ENCODE results near the gene CLASP1. TPM values are rescaled to one million over a fixed set of nuclear protein-coding genes. Genes with fewer than 3 reads are reported as not detected.
A peak's percentile ranks its signal among the peaks of the same experiment; 100 is the strongest.

The CLASP1 gene
- total and polyA plus RNA-seq, 2 donors = 11.6 to 18.4 TPM

DNA sequence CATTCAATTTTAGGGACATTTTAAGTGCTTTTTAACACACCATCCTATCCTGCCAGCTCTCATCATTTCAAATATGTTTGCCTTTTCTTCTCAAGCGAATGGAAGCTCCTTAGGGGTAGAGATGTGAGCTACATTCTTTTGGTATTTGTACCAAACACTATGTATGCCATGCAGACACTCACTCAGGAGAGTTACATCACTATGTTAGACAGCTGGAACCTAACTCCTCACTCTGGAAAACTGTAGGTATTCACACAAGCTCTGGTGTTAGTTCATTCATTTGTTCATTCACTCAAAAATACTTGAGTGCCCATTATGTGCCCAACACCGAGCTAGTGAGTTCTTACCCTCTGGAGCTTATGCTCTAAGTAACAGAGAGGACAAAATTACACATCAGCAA is 144.9 kb downstream of the CLASP1 start:
- H3K9me3 ChIP-seq (ENCODE audit: control insufficient read depth in 2 of 2, insufficient read depth in 1 of 2, low read length in 1 of 2) = peaks cover 0 to 4% of the 10 kb centered on the region in 2 donors
- no peak for DNase-seq (ENCODE audit: low read depth in 6 of 9, low spot score in 9 of 9)
- WGBS = 96% methylated on average over 2 of the region's 2 CpGs
- no peaks in the 10 kb centered on the region for H3K4me1 ChIP-seq (ENCODE audit: control insufficient read depth in 2 of 2, insufficient read depth in 2 of 2, low read length in 2 of 2)
- H3K4me3 ChIP-seq (ENCODE audit: low read length in 2 of 2) = no peak overlapping the region
- H3K27ac ChIP-seq (ENCODE audit: low read depth in 1 of 2, low read length in 1 of 2) = peak overlapping the region in 1 of 2 donors; percentile 60
- H3K27me3 ChIP-seq (ENCODE audit: control insufficient read depth in 2 of 2, insufficient read depth in 1 of 2, low read length in 1 of 2) = no peaks in the 10 kb centered on the region
- peaks cover 17 to 32% of the 10 kb centered on the region in 2 donors for H3K36me3 ChIP-seq (ENCODE audit: control insufficient read depth in 2 of 2, insufficient read depth in 2 of 2, low read length in 1 of 2)

DNA sequence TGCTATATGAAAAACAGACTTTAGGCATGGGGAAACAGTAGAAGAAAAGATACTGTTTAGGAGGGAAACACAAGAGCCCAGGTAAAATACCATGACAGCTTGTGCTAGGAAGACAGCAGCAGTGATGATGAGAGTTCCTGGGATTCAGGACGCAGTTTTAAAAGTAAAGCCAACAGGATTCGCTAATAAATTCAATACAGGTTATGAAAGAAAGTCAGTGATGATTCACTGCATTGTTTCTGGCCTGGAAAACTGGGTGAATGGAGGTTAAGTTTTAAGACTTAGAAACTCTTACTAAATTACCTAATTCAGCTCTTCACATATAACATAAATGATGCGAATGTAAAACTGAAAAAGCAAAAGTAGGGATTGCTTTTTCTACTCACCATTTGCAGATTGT is 146.5 kb downstream of the CLASP1 start:
- no peaks in the 10 kb centered on the region for H3K9me3 ChIP-seq (ENCODE audit: control insufficient read depth in 2 of 2, insufficient read depth in 1 of 2, low read length in 1 of 2)
- WGBS = 96% methylated on average over 3 of the region's 3 CpGs
- no peaks in the 10 kb centered on the region for H3K27me3 ChIP-seq (ENCODE audit: control insufficient read depth in 2 of 2, insufficient read depth in 1 of 2, low read length in 1 of 2)
- no peak for DNase-seq (ENCODE audit: low read depth in 6 of 9, low spot score in 9 of 9)
- H3K4me3 ChIP-seq (ENCODE audit: low read length in 2 of 2) = no peak overlapping the region
- no peak overlapping the region for H3K27ac ChIP-seq (ENCODE audit: low read depth in 1 of 2, low read length in 1 of 2)
- peaks cover 14 to 36% of the 10 kb centered on the region in 2 donors for H3K36me3 ChIP-seq (ENCODE audit: control insufficient read depth in 2 of 2, insufficient read depth in 2 of 2, low read length in 1 of 2)
- H3K4me1 ChIP-seq (ENCODE audit: control insufficient read depth in 2 of 2, insufficient read depth in 2 of 2, low read length in 2 of 2) = no peaks in the 10 kb centered on the region

- DNase-seq (ENCODE audit: low read depth in 6 of 9, low spot score in 9 of 9) = no peak
- WGBS = 98% methylated on average over 5 of the region's 5 CpGs
- H3K4me1 ChIP-seq (ENCODE audit: control insufficient read depth in 2 of 2, insufficient read depth in 2 of 2, low read length in 2 of 2) = no peaks in the 10 kb centered on the region
- no peak overlapping the region for H3K4me3 ChIP-seq (ENCODE audit: low read length in 2 of 2)
- no peaks in the 10 kb centered on the region for H3K9me3 ChIP-seq (ENCODE audit: control insufficient read depth in 2 of 2, insufficient read depth in 1 of 2, low read length in 1 of 2)
- H3K27ac ChIP-seq (ENCODE audit: low read depth in 1 of 2, low read length in 1 of 2) = no peak overlapping the region
- no peaks in the 10 kb centered on the region for H3K27me3 ChIP-seq (ENCODE audit: control insufficient read depth in 2 of 2, insufficient read depth in 1 of 2, low read length in 1 of 2)
- H3K36me3 ChIP-seq (ENCODE audit: control insufficient read depth in 2 of 2, insufficient read depth in 2 of 2, low read length in 1 of 2) = peaks cover 14 to 36% of the 10 kb centered on the region in 2 donors
Observed at GRCh38 chr2:121502246-121502645, 147.0 kb downstream of the CLASP1 start.

DNA sequence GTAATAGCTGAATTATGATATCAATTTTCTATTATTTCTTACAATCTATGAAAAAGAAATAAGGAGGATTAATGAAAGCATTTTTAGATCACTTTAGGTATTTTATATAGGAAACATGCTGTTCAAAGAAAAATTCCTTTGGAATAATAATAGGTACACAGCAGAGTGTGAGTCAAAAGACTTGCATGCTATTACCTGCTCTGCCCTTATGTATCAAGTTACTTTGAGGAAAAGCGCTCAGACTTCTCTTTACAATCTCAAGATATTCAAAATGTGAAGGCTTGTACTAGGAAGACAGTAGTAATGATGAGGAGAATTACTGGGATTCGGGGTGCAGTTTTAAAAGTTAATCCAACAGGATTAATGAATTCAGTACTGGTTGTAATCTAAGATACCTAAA is 147.7 kb downstream of the CLASP1 start:
- H3K9me3 ChIP-seq (ENCODE audit: control insufficient read depth in 2 of 2, insufficient read depth in 1 of 2, low read length in 1 of 2) = no peaks in the 10 kb centered on the region
- H3K4me3 ChIP-seq (ENCODE audit: low read length in 2 of 2) = no peak overlapping the region
- 98% methylated on average over 2 of the region's 2 CpGs for WGBS
- no peaks in the 10 kb centered on the region for H3K27me3 ChIP-seq (ENCODE audit: control insufficient read depth in 2 of 2, insufficient read depth in 1 of 2, low read length in 1 of 2)
- no peak overlapping the region for H3K27ac ChIP-seq (ENCODE audit: low read depth in 1 of 2, low read length in 1 of 2)
- DNase-seq (ENCODE audit: low read depth in 6 of 9, low spot score in 9 of 9) = no peak
- H3K36me3 ChIP-seq (ENCODE audit: control insufficient read depth in 2 of 2, insufficient read depth in 2 of 2, low read length in 1 of 2) = peaks cover 14 to 36% of the 10 kb centered on the region in 2 donors
- no peaks in the 10 kb centered on the region for H3K4me1 ChIP-seq (ENCODE audit: control insufficient read depth in 2 of 2, insufficient read depth in 2 of 2, low read length in 2 of 2)

DNA sequence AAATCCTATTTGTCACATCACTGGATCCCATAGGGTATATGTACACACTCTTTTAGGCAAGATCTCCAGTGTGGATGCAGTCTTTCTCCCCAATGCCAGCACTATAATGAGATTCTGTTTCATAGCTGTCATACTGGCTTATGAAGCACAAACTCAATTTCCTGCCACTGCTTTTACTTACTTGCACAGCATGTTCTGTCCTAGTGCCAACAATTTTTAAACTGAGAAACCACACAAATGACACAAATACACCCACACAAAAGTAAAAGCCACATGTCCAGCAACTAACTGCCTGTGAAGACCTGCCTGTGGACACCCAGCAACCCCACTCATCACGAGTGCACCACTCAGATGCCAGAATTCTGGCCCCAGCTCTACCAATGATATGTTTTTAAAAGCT is 148.2 kb downstream of the CLASP1 start:
- no peaks in the 10 kb centered on the region for H3K27me3 ChIP-seq (ENCODE audit: control insufficient read depth in 2 of 2, insufficient read depth in 1 of 2, low read length in 1 of 2)
- H3K36me3 ChIP-seq (ENCODE audit: control insufficient read depth in 2 of 2, insufficient read depth in 2 of 2, low read length in 1 of 2) = peaks cover 14 to 36% of the 10 kb centered on the region in 2 donors
- peak overlapping the region in 1 of 2 donors; percentile 25 for H3K27ac ChIP-seq (ENCODE audit: low read depth in 1 of 2, low read length in 1 of 2)
- WGBS = 90% methylated on average over 1 of the region's 1 CpG
- no peaks in the 10 kb centered on the region for H3K9me3 ChIP-seq (ENCODE audit: control insufficient read depth in 2 of 2, insufficient read depth in 1 of 2, low read length in 1 of 2)
- no peaks in the 10 kb centered on the region for H3K4me1 ChIP-seq (ENCODE audit: control insufficient read depth in 2 of 2, insufficient read depth in 2 of 2, low read length in 2 of 2)
- H3K4me3 ChIP-seq (ENCODE audit: low read length in 2 of 2) = no peak overlapping the region
- no peak for DNase-seq (ENCODE audit: low read depth in 6 of 9, low spot score in 9 of 9)

DNA sequence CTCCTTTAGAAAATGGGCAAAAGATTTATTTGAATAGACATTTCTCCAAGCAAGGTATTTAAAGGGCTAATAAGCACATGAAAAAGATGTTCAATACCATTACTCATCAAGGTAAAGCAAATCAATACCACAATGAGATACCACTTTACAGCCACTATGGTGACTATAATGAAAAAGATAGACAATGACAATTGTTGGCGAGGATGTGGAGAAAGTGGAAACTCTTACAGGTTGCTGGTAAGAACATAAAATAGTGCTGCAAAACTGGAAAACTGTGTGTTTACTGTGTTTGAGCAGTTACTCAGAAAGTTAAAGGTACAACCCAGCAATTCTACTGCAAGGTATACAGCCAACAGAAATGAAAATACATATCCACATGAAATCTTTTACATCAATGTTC is 150.5 kb downstream of the CLASP1 start:
- Histone ChIP-seq H3K4me3 (ENCODE audit: low read length in 2 of 2) (no peak overlapping the region), H3K9me3 (ENCODE audit: control insufficient read depth in 2 of 2, insufficient read depth in 1 of 2, low read length in 1 of 2) (no peaks in the 10 kb centered on the region), H3K36me3 (ENCODE audit: control insufficient read depth in 2 of 2, insufficient read depth in 2 of 2, low read length in 1 of 2) (peaks cover 8 to 32% of the 10 kb centered on the region in 2 donors), H3K27me3 (ENCODE audit: control insufficient read depth in 2 of 2, insufficient read depth in 1 of 2, low read length in 1 of 2) (no peaks in the 10 kb centered on the region), H3K4me1 (ENCODE audit: control insufficient read depth in 2 of 2, insufficient read depth in 2 of 2, low read length in 2 of 2) (no peaks in the 10 kb centered on the region), H3K27ac (ENCODE audit: low read depth in 1 of 2, low read length in 1 of 2) (no peak overlapping the region)
- DNase-seq (ENCODE audit: low read depth in 6 of 9, low spot score in 9 of 9) = no peak
- WGBS = 100% methylated on average over 1 of the region's 1 CpG

- 95% methylated on average over 3 of the region's 3 CpGs for WGBS
- no peak for DNase-seq (ENCODE audit: low read depth in 6 of 9, low spot score in 9 of 9)
- Histone ChIP-seq H3K4me1 (ENCODE audit: control insufficient read depth in 2 of 2, insufficient read depth in 2 of 2, low read length in 2 of 2) (peaks cover 3 to 4% of the 10 kb centered on the region in 2 donors), H3K36me3 (ENCODE audit: control insufficient read depth in 2 of 2, insufficient read depth in 2 of 2, low read length in 1 of 2) (no peaks in the 10 kb centered on the region), H3K27ac (ENCODE audit: low read depth in 1 of 2, low read length in 1 of 2) (no peak overlapping the region), H3K9me3 (ENCODE audit: control insufficient read depth in 2 of 2, insufficient read depth in 1 of 2, low read length in 1 of 2) (no peaks in the 10 kb centered on the region), H3K4me3 (ENCODE audit: low read length in 2 of 2) (no peak overlapping the region), H3K27me3 (ENCODE audit: control insufficient read depth in 2 of 2, insufficient read depth in 1 of 2, low read length in 1 of 2) (no peaks in the 10 kb centered on the region)
Observed at GRCh38 chr2:121492409-121492808, 156.9 kb downstream of the CLASP1 start.

DNA sequence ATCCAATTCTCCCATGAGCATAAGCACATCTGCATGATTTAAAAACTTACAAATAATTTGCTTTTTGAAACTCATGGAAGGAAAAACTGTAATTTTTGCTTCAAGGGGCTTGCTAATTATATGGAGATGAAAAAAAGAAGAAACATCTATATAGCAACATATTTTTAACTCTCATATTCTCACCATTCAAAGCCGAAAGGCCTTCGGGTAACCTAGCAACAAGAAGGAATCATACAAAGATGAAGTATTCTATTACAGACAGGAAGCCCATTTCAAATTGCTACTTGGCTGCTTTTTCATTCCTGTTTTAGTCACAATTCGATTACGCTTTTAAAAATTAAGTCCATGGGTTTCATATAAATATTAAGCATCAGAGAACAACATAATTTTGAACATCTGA is 157.7 kb downstream of the CLASP1 start:
- H3K4me1 ChIP-seq (ENCODE audit: control insufficient read depth in 2 of 2, insufficient read depth in 2 of 2, low read length in 2 of 2) = peaks cover 3 to 4% of the 10 kb centered on the region in 2 donors
- H3K36me3 ChIP-seq (ENCODE audit: control insufficient read depth in 2 of 2, insufficient read depth in 2 of 2, low read length in 1 of 2) = no peaks in the 10 kb centered on the region
- no peak overlapping the region for H3K4me3 ChIP-seq (ENCODE audit: low read length in 2 of 2)
- 91% methylated on average over 4 of the region's 4 CpGs for WGBS
- no peak overlapping the region for H3K27ac ChIP-seq (ENCODE audit: low read depth in 1 of 2, low read length in 1 of 2)
- no peak for DNase-seq (ENCODE audit: low read depth in 6 of 9, low spot score in 9 of 9)
- H3K27me3 ChIP-seq (ENCODE audit: control insufficient read depth in 2 of 2, insufficient read depth in 1 of 2, low read length in 1 of 2) = no peaks in the 10 kb centered on the region
- H3K9me3 ChIP-seq (ENCODE audit: control insufficient read depth in 2 of 2, insufficient read depth in 1 of 2, low read length in 1 of 2) = no peaks in the 10 kb centered on the region

DNA sequence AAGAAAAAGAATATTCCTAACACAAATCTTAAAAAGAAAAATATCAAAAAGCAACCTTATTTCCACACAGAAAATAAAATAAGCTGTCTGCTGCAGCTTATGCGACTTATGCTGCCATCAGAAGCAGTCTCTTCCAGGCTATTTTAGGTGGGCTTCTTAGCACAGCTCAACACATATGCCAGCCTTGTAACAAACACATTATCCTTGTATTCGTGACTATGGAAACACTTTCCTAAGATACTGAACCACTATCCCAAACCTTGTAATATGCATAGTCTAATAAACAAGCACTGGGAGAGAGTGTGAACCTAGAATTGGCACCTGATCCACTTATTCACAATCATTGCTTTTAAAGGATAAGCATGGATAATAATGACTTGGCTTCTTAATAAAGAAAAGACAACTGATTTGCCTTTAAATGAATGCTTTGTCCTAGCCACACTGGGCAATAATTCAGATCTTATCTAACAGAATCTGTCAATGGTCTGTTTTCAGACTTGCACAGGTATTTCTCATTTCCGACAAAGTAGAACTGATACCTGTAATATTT is 158.6 kb downstream of the CLASP1 start:
- Histone ChIP-seq H3K4me3 (ENCODE audit: low read length in 2 of 2) (no peak overlapping the region), H3K9me3 (ENCODE audit: control insufficient read depth in 2 of 2, insufficient read depth in 1 of 2, low read length in 1 of 2) (no peaks in the 10 kb centered on the region), H3K27me3 (ENCODE audit: control insufficient read depth in 2 of 2, insufficient read depth in 1 of 2, low read length in 1 of 2) (no peaks in the 10 kb centered on the region), H3K36me3 (ENCODE audit: control insufficient read depth in 2 of 2, insufficient read depth in 2 of 2, low read length in 1 of 2) (no peaks in the 10 kb centered on the region), H3K4me1 (ENCODE audit: control insufficient read depth in 2 of 2, insufficient read depth in 2 of 2, low read length in 2 of 2) (peaks cover 3 to 4% of the 10 kb centered on the region in 2 donors), H3K27ac (ENCODE audit: low read depth in 1 of 2, low read length in 1 of 2) (no peak overlapping the region)
- no peak for DNase-seq (ENCODE audit: low read depth in 6 of 9, low spot score in 9 of 9)
- WGBS = 97% methylated on average over 3 of the region's 3 CpGs

Data from thymus (tissue), 11 donors.